ENCODE measurements around the gene ST7.

Gene ST7

DNA sequence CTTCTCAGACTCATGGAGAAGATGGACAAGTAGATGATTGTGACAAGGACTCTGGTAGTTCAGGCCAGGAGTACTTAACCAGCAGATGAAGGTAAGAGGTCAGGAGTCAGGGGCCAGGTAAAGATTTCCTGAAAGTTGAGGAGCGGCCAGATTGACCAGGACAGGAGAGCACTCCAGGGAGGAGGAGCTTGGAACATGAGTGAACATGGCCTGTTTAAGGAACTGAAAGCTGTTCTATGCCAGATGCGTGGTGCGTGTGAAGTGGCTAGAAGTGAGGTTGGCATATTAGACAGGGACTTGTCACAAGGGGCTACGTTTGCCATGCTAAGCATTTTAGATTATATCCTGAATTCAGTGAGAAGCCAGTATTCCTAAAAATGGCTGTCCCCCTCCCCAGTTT, 212.4 kb downstream of the ST7 start:
- Histone ChIP-seq H3K9me3 (ENCODE audit: control insufficient read depth, low read length) (no peaks in the 10 kb centered on the region), H3K4me1 (ENCODE audit: control insufficient read depth, insufficient read depth, low read length, poor library complexity, severe bottlenecking) (no peaks in the 10 kb centered on the region), H3K27me3 (replicated peaks; ENCODE audit: control insufficient read depth, insufficient read depth, low read length, poor library complexity, severe bottlenecking) (no peaks in the 10 kb centered on the region), H3K27ac (ENCODE audit: insufficient read depth, low read length, poor library complexity, severe bottlenecking) (no peak overlapping the region), H3K36me3 (ENCODE audit: control insufficient read depth, insufficient read depth, low read length) (no peaks in the 10 kb centered on the region), H3K4me3 (ENCODE audit: insufficient read depth, low read depth, low read length, poor library complexity, severe bottlenecking) (no peak overlapping the region)
- DNase-seq, result no peak

DNA sequence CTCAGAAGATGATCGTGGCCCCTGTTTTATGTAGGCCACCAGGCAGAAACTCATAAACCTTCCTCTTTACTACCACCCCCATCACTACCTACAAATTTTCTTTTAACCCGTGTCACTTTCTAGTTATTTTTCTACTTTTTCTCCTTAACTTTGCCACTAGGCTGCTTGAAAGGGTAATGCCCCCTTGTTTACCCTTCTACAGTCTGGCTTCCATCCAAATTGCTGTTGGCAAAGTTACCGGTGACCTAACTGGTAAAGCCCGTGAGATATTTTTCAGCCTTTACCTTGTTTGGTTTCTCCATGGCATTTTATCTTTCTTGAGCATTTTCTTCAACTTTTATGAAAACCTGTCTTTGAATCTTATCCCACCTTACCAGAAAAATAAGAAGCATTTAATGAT, 216.6 kb downstream of the ST7 start:
- no peaks in the 10 kb centered on the region for H3K9me3 ChIP-seq (ENCODE audit: control insufficient read depth, low read length)
- H3K36me3 ChIP-seq (ENCODE audit: control insufficient read depth, insufficient read depth, low read length), result no peaks in the 10 kb centered on the region
- H3K4me3 ChIP-seq (ENCODE audit: insufficient read depth, low read depth, low read length, poor library complexity, severe bottlenecking), result no peak overlapping the region
- no peaks in the 10 kb centered on the region for H3K4me1 ChIP-seq (ENCODE audit: control insufficient read depth, insufficient read depth, low read length, poor library complexity, severe bottlenecking)
- no peaks in the 10 kb centered on the region for H3K27me3 ChIP-seq (replicated peaks; ENCODE audit: control insufficient read depth, insufficient read depth, low read length, poor library complexity, severe bottlenecking)
- no peak overlapping the region for H3K27ac ChIP-seq (ENCODE audit: insufficient read depth, low read length, poor library complexity, severe bottlenecking)
- no peak for DNase-seq

DNA sequence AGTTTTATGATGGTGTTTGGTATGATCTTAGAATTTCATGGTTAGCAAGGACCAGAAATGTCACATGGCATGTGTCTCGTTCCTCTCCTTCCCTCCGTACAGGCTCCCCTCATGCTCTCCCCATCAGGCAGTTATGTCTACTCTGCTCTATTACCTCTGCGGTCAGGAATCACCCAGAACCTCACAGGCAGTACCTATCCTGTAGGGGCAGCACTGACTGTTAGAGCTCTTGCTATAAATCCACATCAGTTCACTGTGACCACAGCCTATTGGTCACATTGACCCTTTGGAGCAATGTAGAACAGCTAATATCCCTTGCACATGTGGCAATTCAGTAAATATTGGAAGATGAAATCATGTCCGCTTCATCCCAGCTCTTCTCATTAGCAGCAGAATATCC, 217.8 kb downstream of the ST7 start:
- Histone ChIP-seq H3K4me1 (ENCODE audit: control insufficient read depth, insufficient read depth, low read length, poor library complexity, severe bottlenecking) (no peaks in the 10 kb centered on the region), H3K27ac (ENCODE audit: insufficient read depth, low read length, poor library complexity, severe bottlenecking) (no peak overlapping the region), H3K36me3 (ENCODE audit: control insufficient read depth, insufficient read depth, low read length) (no peaks in the 10 kb centered on the region), H3K27me3 (replicated peaks; ENCODE audit: control insufficient read depth, insufficient read depth, low read length, poor library complexity, severe bottlenecking) (no peaks in the 10 kb centered on the region), H3K9me3 (ENCODE audit: control insufficient read depth, low read length) (no peaks in the 10 kb centered on the region), H3K4me3 (ENCODE audit: insufficient read depth, low read depth, low read length, poor library complexity, severe bottlenecking) (no peak overlapping the region)
- no peak for DNase-seq

DNA sequence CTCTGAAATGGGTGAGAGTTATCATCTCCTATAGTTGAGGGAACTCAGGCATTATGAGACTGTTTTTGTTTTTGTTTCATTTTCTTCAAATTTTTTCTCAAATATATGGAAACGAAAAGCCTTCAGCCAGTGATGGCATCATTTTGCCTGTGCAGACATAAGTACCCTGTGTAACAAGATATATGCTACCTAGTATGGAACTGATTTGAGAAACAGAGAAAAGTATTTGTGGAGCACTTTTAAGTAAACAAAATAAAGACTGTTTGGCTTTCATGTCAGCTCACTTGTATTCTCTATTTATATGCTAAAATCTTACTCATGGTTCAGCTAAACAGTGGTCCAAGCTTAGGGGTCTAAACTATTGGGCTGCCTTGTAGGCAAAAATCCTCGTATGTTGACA, 219.0 kb downstream of the ST7 start:
- H3K36me3 ChIP-seq (ENCODE audit: control insufficient read depth, insufficient read depth, low read length), result no peaks in the 10 kb centered on the region
- no peaks in the 10 kb centered on the region for H3K4me1 ChIP-seq (ENCODE audit: control insufficient read depth, insufficient read depth, low read length, poor library complexity, severe bottlenecking)
- no peaks in the 10 kb centered on the region for H3K9me3 ChIP-seq (ENCODE audit: control insufficient read depth, low read length)
- H3K27me3 ChIP-seq (replicated peaks; ENCODE audit: control insufficient read depth, insufficient read depth, low read length, poor library complexity, severe bottlenecking), result no peaks in the 10 kb centered on the region
- no peak overlapping the region for H3K4me3 ChIP-seq (ENCODE audit: insufficient read depth, low read depth, low read length, poor library complexity, severe bottlenecking)
- DNase-seq, result no peak
- H3K27ac ChIP-seq (ENCODE audit: insufficient read depth, low read length, poor library complexity, severe bottlenecking), result no peak overlapping the region

DNA sequence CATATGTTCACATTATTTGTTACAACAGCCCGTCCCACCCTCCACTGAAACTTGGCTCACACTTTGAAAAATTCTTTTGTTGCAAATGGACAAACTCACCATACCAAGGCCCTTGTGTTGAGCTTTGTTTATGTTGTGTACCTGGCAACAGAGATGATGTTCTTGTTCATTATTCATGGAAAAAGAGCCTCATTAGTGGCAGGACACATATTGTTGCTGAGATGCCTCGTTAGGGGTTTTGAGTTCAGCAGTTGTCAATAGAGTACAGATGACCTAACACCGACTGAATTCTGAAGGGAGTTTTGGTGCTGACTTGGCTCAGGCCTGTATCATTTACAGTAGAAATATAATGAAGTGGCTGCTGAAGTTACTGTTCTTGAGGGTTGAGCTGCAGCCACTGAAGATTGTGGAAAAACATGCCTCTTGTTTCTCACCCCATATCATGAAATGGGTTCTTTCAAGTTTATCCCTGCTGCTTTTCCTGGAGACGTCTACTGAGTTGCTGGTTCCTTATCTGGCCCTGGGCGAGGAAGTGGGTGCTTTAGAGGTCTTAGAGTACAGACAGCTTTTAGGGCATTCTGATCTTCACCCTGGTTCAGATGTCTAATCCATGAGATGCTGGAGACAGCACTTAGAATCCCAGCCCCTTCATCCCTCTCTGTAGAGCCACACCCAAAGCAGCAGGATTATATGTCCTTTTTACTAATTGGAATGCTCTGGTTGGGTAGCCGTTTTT, 219.9 kb downstream of the ST7 start:
- H3K9me3 ChIP-seq (ENCODE audit: control insufficient read depth, low read length), result no peaks in the 10 kb centered on the region
- no peak overlapping the region for H3K27ac ChIP-seq (ENCODE audit: insufficient read depth, low read length, poor library complexity, severe bottlenecking)
- H3K4me3 ChIP-seq (ENCODE audit: insufficient read depth, low read depth, low read length, poor library complexity, severe bottlenecking), result no peak overlapping the region
- DNase-seq, result no peak
- no peaks in the 10 kb centered on the region for H3K27me3 ChIP-seq (replicated peaks; ENCODE audit: control insufficient read depth, insufficient read depth, low read length, poor library complexity, severe bottlenecking)
- H3K4me1 ChIP-seq (ENCODE audit: control insufficient read depth, insufficient read depth, low read length, poor library complexity, severe bottlenecking), result no peaks in the 10 kb centered on the region
- H3K36me3 ChIP-seq (ENCODE audit: control insufficient read depth, insufficient read depth, low read length), result no peaks in the 10 kb centered on the region

DNA sequence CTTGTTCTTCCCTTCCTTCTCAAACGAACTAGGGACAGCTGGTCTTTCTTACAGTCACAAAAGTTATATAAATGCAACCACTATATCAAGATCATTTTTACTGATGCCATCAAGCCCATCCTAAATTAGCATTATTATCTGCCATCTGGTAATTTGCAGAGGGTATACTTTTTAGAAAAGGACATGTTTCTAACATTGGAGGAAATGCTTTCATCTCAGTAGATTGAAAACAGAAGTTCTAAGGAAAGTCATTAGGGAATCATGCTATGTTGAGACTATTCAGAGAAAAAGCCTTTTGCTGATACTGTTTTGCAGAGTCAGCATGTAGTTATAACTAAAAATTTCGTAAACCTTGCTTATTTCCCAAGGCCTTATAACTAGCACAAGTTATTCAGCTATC, 222.9 kb downstream of the ST7 start:
- Histone ChIP-seq H3K27me3 (replicated peaks; ENCODE audit: control insufficient read depth, insufficient read depth, low read length, poor library complexity, severe bottlenecking) (no peaks in the 10 kb centered on the region), H3K4me1 (ENCODE audit: control insufficient read depth, insufficient read depth, low read length, poor library complexity, severe bottlenecking) (no peaks in the 10 kb centered on the region), H3K4me3 (ENCODE audit: insufficient read depth, low read depth, low read length, poor library complexity, severe bottlenecking) (no peak overlapping the region), H3K36me3 (ENCODE audit: control insufficient read depth, insufficient read depth, low read length) (no peaks in the 10 kb centered on the region), H3K9me3 (ENCODE audit: control insufficient read depth, low read length) (no peaks in the 10 kb centered on the region), H3K27ac (ENCODE audit: insufficient read depth, low read length, poor library complexity, severe bottlenecking) (no peak overlapping the region)
- no peak for DNase-seq

DNA sequence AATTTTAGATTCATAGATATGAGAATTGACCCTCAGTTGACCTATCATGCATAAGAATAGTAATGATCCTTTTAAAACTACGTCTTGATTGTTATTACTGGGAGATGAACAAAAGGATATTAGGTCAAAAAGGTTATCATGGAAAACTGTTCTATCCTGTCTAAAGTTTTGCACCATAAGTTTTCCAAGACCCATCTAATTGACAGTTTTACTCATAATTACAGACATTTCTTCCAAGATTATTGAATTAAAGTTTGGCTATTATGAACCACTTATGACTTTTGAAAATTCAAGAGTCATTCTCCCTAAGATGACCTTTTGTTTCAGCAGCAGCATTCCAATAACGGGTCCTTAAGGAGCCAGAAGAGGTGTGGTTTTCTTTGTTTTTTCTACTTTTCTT, 225.3 kb downstream of the ST7 start:
- no peak for DNase-seq
- H3K27me3 ChIP-seq (replicated peaks; ENCODE audit: control insufficient read depth, insufficient read depth, low read length, poor library complexity, severe bottlenecking), result no peaks in the 10 kb centered on the region
- H3K4me3 ChIP-seq (ENCODE audit: insufficient read depth, low read depth, low read length, poor library complexity, severe bottlenecking), result no peak overlapping the region
- no peaks in the 10 kb centered on the region for H3K4me1 ChIP-seq (ENCODE audit: control insufficient read depth, insufficient read depth, low read length, poor library complexity, severe bottlenecking)
- no peaks in the 10 kb centered on the region for H3K9me3 ChIP-seq (ENCODE audit: control insufficient read depth, low read length)
- H3K36me3 ChIP-seq (ENCODE audit: control insufficient read depth, insufficient read depth, low read length), result no peaks in the 10 kb centered on the region
- no peak overlapping the region for H3K27ac ChIP-seq (ENCODE audit: insufficient read depth, low read length, poor library complexity, severe bottlenecking)

DNA sequence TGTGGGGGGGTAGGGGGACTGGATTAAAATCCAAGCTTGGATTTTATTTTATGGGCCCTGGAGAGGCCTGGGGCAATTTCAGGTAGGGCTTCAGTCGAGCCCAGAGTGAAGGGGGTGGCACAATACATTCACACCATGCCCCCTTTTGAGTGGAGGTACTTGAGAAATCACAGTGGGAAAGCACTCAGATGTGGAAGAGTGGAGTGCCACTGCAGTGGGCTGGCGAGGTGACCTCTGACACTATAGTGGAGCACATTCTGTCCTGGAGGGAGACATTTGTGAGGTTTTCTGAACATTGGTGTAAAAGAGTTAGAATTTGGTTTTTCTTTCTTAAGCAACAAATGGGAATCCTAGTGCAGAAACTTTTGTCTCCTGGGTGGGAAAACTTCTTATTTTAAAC, 226.4 kb downstream of the ST7 start:
- Histone ChIP-seq H3K9me3 (ENCODE audit: control insufficient read depth, low read length) (no peaks in the 10 kb centered on the region), H3K4me3 (ENCODE audit: insufficient read depth, low read depth, low read length, poor library complexity, severe bottlenecking) (no peak overlapping the region), H3K27me3 (replicated peaks; ENCODE audit: control insufficient read depth, insufficient read depth, low read length, poor library complexity, severe bottlenecking) (no peaks in the 10 kb centered on the region), H3K4me1 (ENCODE audit: control insufficient read depth, insufficient read depth, low read length, poor library complexity, severe bottlenecking) (no peaks in the 10 kb centered on the region), H3K36me3 (ENCODE audit: control insufficient read depth, insufficient read depth, low read length) (no peaks in the 10 kb centered on the region), H3K27ac (ENCODE audit: insufficient read depth, low read length, poor library complexity, severe bottlenecking) (no peak overlapping the region)
- no peak for DNase-seq

DNA sequence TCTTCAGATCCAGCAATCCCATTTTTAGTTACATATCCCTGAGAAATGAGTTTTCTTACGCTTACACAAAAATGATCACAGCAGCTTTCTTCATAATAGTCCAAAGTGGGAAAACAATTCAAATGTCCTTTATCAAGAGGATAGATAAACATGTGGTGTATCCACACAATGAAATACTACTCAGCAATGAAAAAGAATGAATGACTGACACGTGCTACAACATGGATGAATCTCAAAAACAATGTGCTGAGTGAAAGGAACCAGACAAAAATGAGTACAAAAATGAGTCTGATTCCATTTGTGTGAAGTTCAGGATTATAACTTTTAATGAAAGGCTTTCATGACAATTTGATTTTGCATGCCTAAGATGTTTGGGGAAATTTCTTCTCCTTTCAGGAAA, 230.4 kb downstream of the ST7 start:
- Histone ChIP-seq H3K27me3 (replicated peaks; ENCODE audit: control insufficient read depth, insufficient read depth, low read length, poor library complexity, severe bottlenecking) (no peaks in the 10 kb centered on the region), H3K9me3 (ENCODE audit: control insufficient read depth, low read length) (no peaks in the 10 kb centered on the region), H3K4me3 (ENCODE audit: insufficient read depth, low read depth, low read length, poor library complexity, severe bottlenecking) (no peak overlapping the region), H3K4me1 (ENCODE audit: control insufficient read depth, insufficient read depth, low read length, poor library complexity, severe bottlenecking) (no peaks in the 10 kb centered on the region), H3K36me3 (ENCODE audit: control insufficient read depth, insufficient read depth, low read length) (no peaks in the 10 kb centered on the region), H3K27ac (ENCODE audit: insufficient read depth, low read length, poor library complexity, severe bottlenecking) (no peak overlapping the region)
- no peak for DNase-seq

DNA sequence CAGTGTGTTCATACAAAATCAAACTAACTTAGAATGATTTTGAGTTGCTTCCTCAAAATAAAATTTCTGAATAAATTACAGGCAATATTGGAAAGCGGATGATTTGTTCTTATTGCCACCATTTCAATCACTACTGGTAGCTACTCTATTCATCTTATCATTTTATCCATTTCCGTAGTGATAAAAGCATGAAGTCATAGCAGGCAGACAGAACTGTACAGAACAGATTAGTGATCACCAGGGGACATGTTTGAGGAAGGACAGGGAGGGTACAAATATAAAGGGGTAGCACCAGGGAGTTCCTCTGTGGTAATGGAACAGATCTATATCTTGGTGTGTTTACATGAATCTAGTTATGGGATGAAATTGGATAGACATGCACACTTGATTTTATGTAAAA, 231.1 kb downstream of the ST7 start:
- Histone ChIP-seq H3K36me3 (ENCODE audit: control insufficient read depth, insufficient read depth, low read length) (no peaks in the 10 kb centered on the region), H3K4me3 (ENCODE audit: insufficient read depth, low read depth, low read length, poor library complexity, severe bottlenecking) (no peak overlapping the region), H3K9me3 (ENCODE audit: control insufficient read depth, low read length) (no peaks in the 10 kb centered on the region), H3K27ac (ENCODE audit: insufficient read depth, low read length, poor library complexity, severe bottlenecking) (no peak overlapping the region), H3K4me1 (ENCODE audit: control insufficient read depth, insufficient read depth, low read length, poor library complexity, severe bottlenecking) (no peaks in the 10 kb centered on the region), H3K27me3 (replicated peaks; ENCODE audit: control insufficient read depth, insufficient read depth, low read length, poor library complexity, severe bottlenecking) (no peaks in the 10 kb centered on the region)
- DNase-seq, result no peak
